H9 (cell line): ENCODE data around the gene TSPAN6. TPM values are rescaled to one million over a fixed set of nuclear protein-coding genes. Genes with fewer than 3 reads are reported as not detected.

ENCODE experiments used
- DNase-seq: peaks from one replicate; pipeline ENCODE4 v3.0.0-alpha.2; 2017
- H2AFZ ChIP-seq: one replicate; pipeline ENCODE4 v1.6.1; 2013; ENCODE audit warnings: mild to moderate bottlenecking, low read length, control low read depth, moderate library complexity
- H2AK5ac ChIP-seq: 2 replicates; pipeline ENCODE4 v1.6.1; 2013; ENCODE audit warnings: low read length, control low read depth, mixed read lengths; ENCODE audit not compliant: insufficient read length
- H2BK120ac ChIP-seq: one replicate; pipeline ENCODE4 v1.6.1; 2013; ENCODE audit warnings: low read depth, mild to moderate bottlenecking, low read length, control low read depth, inconsistent platforms; ENCODE audit not compliant: poor library complexity, severe bottlenecking
- H2BK12ac ChIP-seq: 2 replicates; pipeline ENCODE4 v1.6.1; 2013; ENCODE audit warnings: low read length, control low read depth, mixed read lengths, low read depth; ENCODE audit not compliant: insufficient read length
- H2BK15ac ChIP-seq: 2 replicates; pipeline ENCODE4 v1.6.1; 2013; ENCODE audit warnings: low read depth, low read length, control low read depth
- H2BK20ac ChIP-seq: one replicate; pipeline ENCODE4 v1.6.1; 2013; ENCODE audit warnings: low read depth, mild to moderate bottlenecking, low read length, control low read depth, inconsistent platforms; ENCODE audit not compliant: poor library complexity, severe bottlenecking
- H2BK5ac ChIP-seq: 2 replicates; pipeline ENCODE4 v1.6.1; 2013; ENCODE audit warnings: low read length, control low read depth, mixed read lengths; ENCODE audit not compliant: insufficient read length
- H3K14ac ChIP-seq: 2 replicates; pipeline ENCODE4 v1.6.1; 2013; ENCODE audit warnings: low read length, control low read depth; ENCODE audit not compliant: insufficient read depth
- H3K18ac ChIP-seq: 2 replicates; pipeline ENCODE4 v1.6.1; 2013; ENCODE audit warnings: low read depth, mild to moderate bottlenecking, mixed read lengths, low read length, control low read depth; ENCODE audit not compliant: insufficient read length
- H3K23ac ChIP-seq: 2 replicates; pipeline ENCODE4 v1.6.1; 2013; ENCODE audit warnings: low read length, control low read depth, mixed read lengths, low read depth; ENCODE audit not compliant: insufficient read length
- H3K23me2 ChIP-seq: 2 replicates; pipeline ENCODE4 v1.6.1; 2013; ENCODE audit warnings: low read depth, mild to moderate bottlenecking, mixed read lengths, low read length, control low read depth; ENCODE audit not compliant: insufficient read length, poor library complexity, severe bottlenecking
- H3K27ac ChIP-seq: 2 replicates; pipeline ENCODE4 v1.5.1; 2013; ENCODE audit warnings: low read length, control low read depth, mixed read lengths, low read depth; ENCODE audit not compliant: insufficient read length
- H3K27me3 ChIP-seq: 2 replicates; pipeline ENCODE4 v1.6.1; 2013; ENCODE audit warnings: low read length, control low read depth, inconsistent platforms; ENCODE audit not compliant: insufficient read depth
- H3K4ac ChIP-seq: 2 replicates; pipeline ENCODE4 v1.6.1; 2013; ENCODE audit warnings: low read depth, mild to moderate bottlenecking, control low read depth, inconsistent platforms, low read length, moderate library complexity
- H3K4me1 ChIP-seq: 2 replicates; pipeline ENCODE4 v1.6.1; 2013; ENCODE audit warnings: low read length, control low read depth, inconsistent platforms; ENCODE audit not compliant: insufficient read depth
- H3K4me2 ChIP-seq: 2 replicates; pipeline ENCODE4 v1.6.1; 2013; ENCODE audit warnings: low read length, control low read depth, mixed read lengths; ENCODE audit not compliant: insufficient read length, insufficient read depth
- H3K56ac ChIP-seq: 2 replicates; pipeline ENCODE4 v1.6.1; 2013; ENCODE audit warnings: low read depth, mild to moderate bottlenecking, mixed read lengths, low read length, control low read depth; ENCODE audit not compliant: insufficient read length
- H3K79me1 ChIP-seq: 2 replicates; pipeline ENCODE4 v1.6.1; 2013; ENCODE audit warnings: low read depth, mild to moderate bottlenecking, moderate library complexity, low read length, control low read depth, inconsistent platforms; ENCODE audit not compliant: insufficient read depth, poor library complexity, severe bottlenecking
- H3K79me2 ChIP-seq: 2 replicates; pipeline ENCODE4 v1.6.1; 2013; ENCODE audit warnings: low read length, control low read depth, inconsistent platforms; ENCODE audit not compliant: insufficient read depth
- H3K9ac ChIP-seq: 2 replicates; pipeline ENCODE4 v1.6.1; 2013; ENCODE audit warnings: low read length, control low read depth, mixed read lengths; ENCODE audit not compliant: insufficient read length; ENCODE audit errors: extremely low read depth
- H3K9me3 ChIP-seq: one replicate; pipeline ENCODE4 v1.6.1; 2013; ENCODE audit warnings: low read depth, low read length, inconsistent platforms; ENCODE audit not compliant: control insufficient read depth
- H3T11ph ChIP-seq: one replicate; pipeline ENCODE4 v1.6.1; 2013; ENCODE audit warnings: mild to moderate bottlenecking, low read length, control low read depth, inconsistent platforms
- H4K20me1 ChIP-seq: one replicate; pipeline ENCODE4 v1.6.1; 2013; ENCODE audit not compliant: control insufficient read depth, insufficient read length, insufficient read depth
- H4K5ac ChIP-seq: 2 replicates; pipeline ENCODE4 v1.6.1; 2013; ENCODE audit warnings: low read depth, mild to moderate bottlenecking, mixed read lengths, low read length, control low read depth; ENCODE audit not compliant: insufficient read length
- H4K8ac ChIP-seq: replicated peaks from 2 replicates; pipeline ENCODE4 v1.6.1; 2013; ENCODE audit warnings: low read length, control low read depth, mixed read lengths, low read depth; ENCODE audit not compliant: insufficient read length
- H4K91ac ChIP-seq: 2 replicates; pipeline ENCODE4 v1.6.1; 2013; ENCODE audit warnings: low read depth, mild to moderate bottlenecking, moderate library complexity, mixed read lengths, low read length, control low read depth; ENCODE audit not compliant: insufficient read length
- H3K27ac Mint-ChIP-seq, 3 experiments: 2 replicates in 2 of 3; 3 replicates in 1 of 3; pipeline ENCODE4 v1.8.0; 2020 to 2021; ENCODE audit warnings: mixed read lengths in 3 of 3, mild to moderate bottlenecking in 1 of 3, moderate library complexity in 1 of 3
- H3K27me3 Mint-ChIP-seq: 2 replicates; pipeline ENCODE4 v1.8.0; 2021; ENCODE audit warnings: low read depth, mild to moderate bottlenecking, moderate library complexity, mixed read lengths
- H3K36me3 Mint-ChIP-seq, 3 experiments: 2 replicates in 2 of 3; 3 replicates in 1 of 3; pipeline ENCODE4 v1.8.0; 2020 to 2021; ENCODE audit warnings: low read depth in 3 of 3, mixed read lengths in 3 of 3; ENCODE audit not compliant: insufficient read depth in 1 of 3
- H3K4me1 Mint-ChIP-seq, 2 experiments: 2 replicates each; pipeline ENCODE4 v1.8.0; 2020; ENCODE audit warnings: mixed read lengths in 2 of 2
- H3K4me3 Mint-ChIP-seq, 2 experiments: 2 replicates in 1 of 2; 3 replicates in 1 of 2; pipeline ENCODE4 v1.8.0; 2020 to 2021; ENCODE audit warnings: mild to moderate bottlenecking in 2 of 2, mixed read lengths in 2 of 2, moderate library complexity in 1 of 2
- H3K9me3 Mint-ChIP-seq, 2 experiments: 2 replicates in 1 of 2; 3 replicates in 1 of 2; pipeline ENCODE4 v1.8.0; 2020; ENCODE audit warnings: mild to moderate bottlenecking in 2 of 2, mixed read lengths in 2 of 2, moderate library complexity in 1 of 2
- WGBS: extraction: QIAGEN DNeasy Blood & Tissue Kit; methylation state at CpG from one replicate; pipeline ENCODE4 v1.1.7; 2013; ENCODE audit warnings: missing lambda C conversion rate, low lambda C conversion rate, mixed read lengths; ENCODE audit not compliant: insufficient read length; ENCODE audit errors: extremely low coverage; 5-methylcytosine and 5-hydroxymethylcytosine counted together
- total RNA-seq: library from RNA; stranded (reverse); gene quantifications from 2 replicates; pipeline ENCODE4 v1.2.1, GENCODE V29; 2021
- TF ChIP-seq, protein P1 (sequence below): fragments of 200-600 bp; sonication (generic); conservative IDR thresholded peaks from 3 replicates; pipeline ENCODE4 v1.8.0; 2021; ENCODE audit warnings: antibody characterized with exemption, mild to moderate bottlenecking

Gene TSPAN6
- total RNA-seq, 1 experiment from 2014 or later: 61.3 TPM

DNA sequence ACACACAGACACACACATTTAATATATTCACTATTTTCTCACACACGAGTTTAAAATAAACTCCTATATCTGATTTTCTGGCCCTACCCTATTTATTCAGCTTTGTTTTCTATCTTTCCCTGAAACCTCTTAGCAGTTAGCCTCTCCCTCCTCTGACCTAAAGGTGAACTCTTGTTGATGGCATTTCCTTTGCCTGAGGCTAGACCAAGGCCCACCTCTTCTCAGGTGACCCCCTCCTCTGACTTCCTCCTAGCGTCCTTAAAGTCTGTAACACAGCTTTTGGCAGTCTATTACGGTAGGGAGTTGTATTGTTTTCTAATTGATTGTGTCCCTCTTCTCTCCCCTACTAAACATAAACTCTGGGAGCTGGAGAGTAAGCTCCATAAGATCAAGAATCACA is 5.7 kb upstream of the TSPAN6 start:
- no peak overlapping the region for H3K4me3 Mint-ChIP-seq
- Histone ChIP-seq H2BK12ac (no peak overlapping the region), H3K9ac (no peak overlapping the region), H3K14ac (no peak overlapping the region), H3K23me2 (no peaks in the 10 kb centered on the region), H3K27me3 (no peaks in the 10 kb centered on the region), H3K4me1 (peaks cover under 1% of the 10 kb centered on the region; the same call in 1 of the 2 replicates), H3K79me1 (no peaks in the 10 kb centered on the region), H2AK5ac (no peak overlapping the region), H3K23ac (no peak overlapping the region), H4K8ac (no peak overlapping the region), H2BK20ac (no peak overlapping the region), H2BK120ac (no peak overlapping the region), H4K20me1 (no peaks in the 10 kb centered on the region), H3K79me2 (no peaks in the 10 kb centered on the region), H3K4ac (no peak overlapping the region), H3K4me2 (no peak overlapping the region), H3K56ac (no peak overlapping the region), H4K91ac (no peak overlapping the region), H2BK15ac (no peak overlapping the region), H3K9me3 (peaks cover 4% of the 10 kb centered on the region), H2BK5ac (no peak overlapping the region), H4K5ac (no peak overlapping the region), H3K27ac (no peak overlapping the region), H2AFZ (no peak overlapping the region), H3T11ph (no peak overlapping the region), H3K18ac (no peak overlapping the region)
- peaks cover 0 to 2% (median 0%) of the 10 kb centered on the region in 3 experiments; a peak in 3 of 7 replicates for H3K36me3 Mint-ChIP-seq
- peaks cover 5 to 7% of the 10 kb centered on the region in 2 experiments; a peak in 2 of 4 replicates for H3K4me1 Mint-ChIP-seq
- no peak overlapping the region for H3K27ac Mint-ChIP-seq
- H3K27me3 Mint-ChIP-seq: peaks cover 6% of the 10 kb centered on the region
- peaks cover 3 to 66% of the 10 kb centered on the region in 2 experiments for H3K9me3 Mint-ChIP-seq
- TF ChIP-seq, protein P1, sequence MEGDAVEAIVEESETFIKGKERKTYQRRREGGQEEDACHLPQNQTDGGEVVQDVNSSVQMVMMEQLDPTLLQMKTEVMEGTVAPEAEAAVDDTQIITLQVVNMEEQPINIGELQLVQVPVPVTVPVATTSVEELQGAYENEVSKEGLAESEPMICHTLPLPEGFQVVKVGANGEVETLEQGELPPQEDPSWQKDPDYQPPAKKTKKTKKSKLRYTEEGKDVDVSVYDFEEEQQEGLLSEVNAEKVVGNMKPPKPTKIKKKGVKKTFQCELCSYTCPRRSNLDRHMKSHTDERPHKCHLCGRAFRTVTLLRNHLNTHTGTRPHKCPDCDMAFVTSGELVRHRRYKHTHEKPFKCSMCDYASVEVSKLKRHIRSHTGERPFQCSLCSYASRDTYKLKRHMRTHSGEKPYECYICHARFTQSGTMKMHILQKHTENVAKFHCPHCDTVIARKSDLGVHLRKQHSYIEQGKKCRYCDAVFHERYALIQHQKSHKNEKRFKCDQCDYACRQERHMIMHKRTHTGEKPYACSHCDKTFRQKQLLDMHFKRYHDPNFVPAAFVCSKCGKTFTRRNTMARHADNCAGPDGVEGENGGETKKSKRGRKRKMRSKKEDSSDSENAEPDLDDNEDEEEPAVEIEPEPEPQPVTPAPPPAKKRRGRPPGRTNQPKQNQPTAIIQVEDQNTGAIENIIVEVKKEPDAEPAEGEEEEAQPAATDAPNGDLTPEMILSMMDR: no peak
- no peak for DNase-seq
- 100% methylated on average over 1 of the region's 3 CpGs for WGBS
